Measurements from ENCODE around the gene MYH13. TPM values are rescaled to one million over a fixed set of nuclear protein-coding genes. Genes with fewer than 3 reads are reported as not detected.

The MYH13 gene
- total RNA-seq: not detected in 2 replicates

DNA sequence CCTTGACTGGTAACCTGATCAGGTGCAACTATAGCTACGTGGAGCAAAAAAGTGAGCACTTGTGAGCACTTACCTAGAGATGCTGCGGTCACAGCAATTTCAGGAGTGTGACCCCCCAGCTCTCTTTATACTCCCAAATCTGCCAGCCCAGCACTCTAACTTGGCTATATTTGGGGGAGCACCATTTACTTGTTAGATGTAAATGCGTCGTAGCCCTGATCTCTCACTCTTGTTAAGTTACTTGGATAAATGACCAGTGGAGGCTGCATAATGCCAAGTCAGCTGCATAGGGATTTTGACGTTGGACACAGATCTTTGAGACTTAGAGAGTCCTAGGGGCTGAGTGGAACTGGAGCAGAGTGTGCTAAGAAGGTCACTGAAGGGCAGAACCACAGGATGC lies at the start of gene MYH13:
TSS of gene MYH13 (minus strand) at position 101 of the 400 bp plus-strand sequence. CDS start 8,476 bp downstream, outside the sequence.

GRCh38 chr17:10421900-10422542 lies 49.2 kb upstream of the MYH13 start, which contains the start of gene MYH8:
TSS of gene MYH8 (minus strand) at chr17:10421950. CDS start at chr17:10420227, 1,723 bp downstream.

Other genes starting within 250 kb of the MYH13 start
- 0.60 and 0.89 TPM in 2 replicates for gene GAS7, start 174.4 kb downstream of the MYH13 start, total RNA-seq
- gene MYH8, start 48.9 kb upstream of the MYH13 start, total RNA-seq: not detected in 2 replicates
- not detected in 2 replicates for gene MYH4, start 96.6 kb upstream of the MYH13 start, total RNA-seq
- not detected in 2 replicates for gene MYH1, start 145.5 kb upstream of the MYH13 start, total RNA-seq
- gene MYH2, start 176.7 kb upstream of the MYH13 start, total RNA-seq: not detected in 2 replicates